Epithelial cell of proximal tubule (primary cell): ENCODE data around the gene FSIP1. TPM values are rescaled to one million over a fixed set of nuclear protein-coding genes. Genes with fewer than 3 reads are reported as not detected.
A peak's percentile ranks its signal among the peaks of the same experiment; 100 is the strongest.

Experiments used
- DNase-seq: peaks from one replicate; pipeline ENCODE4 v3.0.0-alpha.2; 2011; ENCODE audit warnings: low read depth
- H3K4me3 ChIP-seq: 2 replicates; pipeline ENCODE4 v1.5.1; 2011; ENCODE audit warnings: low read depth, mild to moderate bottlenecking, low read length
- total RNA-seq: library from RNA; depleted of rRNA; stranded (reverse); fragments of >200 nt; gene quantifications from 2 replicates; pipeline ENCODE4 v1.2.3, GENCODE V29; 2015
- TF ChIP-seq, protein P1 (sequence below): conservative IDR thresholded peaks from 2 replicates; pipeline ENCODE4 v1.5.1; 2012; ENCODE audit warnings: low read depth, mild to moderate bottlenecking, low read length

The FSIP1 gene
- 1.2 and 1.3 TPM in 2 replicates for total RNA-seq

DNA sequence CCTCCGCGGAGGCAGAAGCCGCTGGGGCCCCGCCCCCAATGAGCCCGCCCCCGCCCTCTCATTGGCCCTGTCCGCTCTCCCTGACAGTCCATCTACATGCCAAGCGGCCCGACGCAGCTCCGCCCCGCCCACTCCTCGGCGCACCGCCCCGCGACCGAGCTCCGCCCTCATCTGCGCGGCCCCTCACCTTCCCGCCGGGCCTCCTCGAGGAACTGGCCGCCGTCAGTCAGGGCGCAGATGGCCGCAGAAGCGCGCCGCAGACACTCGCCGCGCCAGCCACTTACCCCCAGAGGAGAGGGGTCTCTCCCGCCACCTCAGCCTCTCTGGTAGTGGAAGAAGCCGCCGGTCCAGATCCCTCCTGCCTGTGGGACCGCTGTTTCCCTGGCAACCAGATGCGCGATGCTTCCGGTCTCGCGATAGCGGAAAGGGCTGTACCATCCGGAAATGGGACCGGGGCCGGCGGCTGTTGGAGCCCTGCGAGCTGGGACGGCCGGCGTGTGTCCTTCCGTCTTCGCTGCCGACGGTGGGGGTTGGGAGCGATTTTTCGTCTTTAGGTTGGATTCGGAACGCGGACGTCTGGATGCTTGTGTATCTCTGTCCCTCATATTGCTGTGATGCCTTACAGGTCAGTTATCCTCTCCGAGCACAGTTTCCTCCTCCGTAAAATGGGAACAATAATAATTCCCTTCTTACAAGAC lies at the start of gene FSIP1:
TSS of gene FSIP1 (minus strand) at position 401 of the 698 bp plus-strand sequence. CDS start 6,317 bp downstream, outside the sequence.
- no peak for DNase-seq
- TF ChIP-seq, protein P1, sequence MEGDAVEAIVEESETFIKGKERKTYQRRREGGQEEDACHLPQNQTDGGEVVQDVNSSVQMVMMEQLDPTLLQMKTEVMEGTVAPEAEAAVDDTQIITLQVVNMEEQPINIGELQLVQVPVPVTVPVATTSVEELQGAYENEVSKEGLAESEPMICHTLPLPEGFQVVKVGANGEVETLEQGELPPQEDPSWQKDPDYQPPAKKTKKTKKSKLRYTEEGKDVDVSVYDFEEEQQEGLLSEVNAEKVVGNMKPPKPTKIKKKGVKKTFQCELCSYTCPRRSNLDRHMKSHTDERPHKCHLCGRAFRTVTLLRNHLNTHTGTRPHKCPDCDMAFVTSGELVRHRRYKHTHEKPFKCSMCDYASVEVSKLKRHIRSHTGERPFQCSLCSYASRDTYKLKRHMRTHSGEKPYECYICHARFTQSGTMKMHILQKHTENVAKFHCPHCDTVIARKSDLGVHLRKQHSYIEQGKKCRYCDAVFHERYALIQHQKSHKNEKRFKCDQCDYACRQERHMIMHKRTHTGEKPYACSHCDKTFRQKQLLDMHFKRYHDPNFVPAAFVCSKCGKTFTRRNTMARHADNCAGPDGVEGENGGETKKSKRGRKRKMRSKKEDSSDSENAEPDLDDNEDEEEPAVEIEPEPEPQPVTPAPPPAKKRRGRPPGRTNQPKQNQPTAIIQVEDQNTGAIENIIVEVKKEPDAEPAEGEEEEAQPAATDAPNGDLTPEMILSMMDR: no peak
- peak within 1 kb of the TSS; percentile 75 for H3K4me3 ChIP-seq

DNA sequence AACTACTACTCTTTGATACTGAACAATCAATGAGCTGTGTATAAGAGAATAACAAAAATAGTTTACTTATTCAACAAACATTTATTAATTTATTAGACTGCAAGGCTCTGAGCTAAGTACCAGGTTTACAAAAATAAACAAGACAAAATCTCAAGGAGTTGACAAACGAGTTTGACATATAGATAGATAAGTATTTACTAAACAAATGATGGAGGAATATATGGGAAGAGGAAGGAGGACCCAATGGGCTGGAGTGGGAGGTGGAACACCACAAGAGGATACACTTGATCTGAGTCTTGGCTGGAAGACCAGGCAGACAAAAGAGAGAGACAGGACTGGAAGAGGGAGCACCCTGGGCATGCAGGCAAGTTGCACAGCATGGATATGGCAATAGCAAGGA lies 47.5 kb upstream of the FSIP1 start:
- no peak for DNase-seq
- TF ChIP-seq, protein P1: no peak
- H3K4me3 ChIP-seq: no peak overlapping the region

DNA sequence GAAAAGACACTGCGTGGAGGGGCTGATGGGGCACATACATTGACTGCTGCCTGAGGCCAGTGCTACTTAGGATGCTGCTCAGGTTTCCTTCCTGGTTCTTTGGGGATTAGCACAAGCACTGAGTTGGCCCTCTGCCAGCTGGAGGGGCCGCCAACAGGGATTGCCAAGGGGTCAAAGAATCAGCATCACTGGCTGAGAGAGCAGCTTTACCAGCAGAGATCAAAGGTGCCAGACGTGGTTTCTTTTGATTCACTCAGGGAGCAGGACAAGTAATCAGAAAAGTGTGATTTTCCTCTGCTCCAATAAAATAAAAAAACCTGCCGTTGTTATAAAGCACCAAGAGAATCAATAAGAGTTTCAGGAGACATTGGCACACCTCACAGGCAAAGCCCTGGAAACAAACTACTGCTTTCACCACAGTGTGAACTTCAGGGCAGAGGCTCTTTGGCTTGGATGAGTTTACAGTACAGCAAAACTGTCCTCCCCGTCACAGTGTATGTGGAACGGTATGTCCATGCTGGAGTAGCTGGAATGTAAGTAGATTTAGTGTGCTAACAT lies 45.8 kb upstream of the FSIP1 start:
- DNase-seq: no peak
- H3K4me3 ChIP-seq: no peak overlapping the region
- TF ChIP-seq, protein P1: no peak

DNA sequence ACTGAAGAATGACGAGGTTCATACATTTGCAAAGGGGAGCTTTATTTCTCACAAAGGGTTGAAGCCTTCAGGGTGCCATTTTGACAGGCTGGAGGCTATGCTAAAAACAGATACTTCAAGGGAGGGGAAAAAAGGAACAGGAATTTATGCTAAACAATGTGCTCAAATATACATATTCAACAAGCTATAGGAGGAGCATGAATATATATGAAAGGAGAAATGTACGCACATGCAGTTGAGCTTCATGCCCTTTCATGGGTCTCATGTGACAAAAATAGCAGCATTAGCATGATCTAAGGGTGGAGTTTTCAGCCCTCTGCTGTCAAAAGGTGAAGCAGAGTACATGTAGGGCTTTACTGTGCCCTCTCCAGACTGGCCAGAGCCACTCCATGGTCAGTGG lies 44.3 kb upstream of the FSIP1 start:
- no peak for DNase-seq
- TF ChIP-seq, protein P1: no peak

DNA sequence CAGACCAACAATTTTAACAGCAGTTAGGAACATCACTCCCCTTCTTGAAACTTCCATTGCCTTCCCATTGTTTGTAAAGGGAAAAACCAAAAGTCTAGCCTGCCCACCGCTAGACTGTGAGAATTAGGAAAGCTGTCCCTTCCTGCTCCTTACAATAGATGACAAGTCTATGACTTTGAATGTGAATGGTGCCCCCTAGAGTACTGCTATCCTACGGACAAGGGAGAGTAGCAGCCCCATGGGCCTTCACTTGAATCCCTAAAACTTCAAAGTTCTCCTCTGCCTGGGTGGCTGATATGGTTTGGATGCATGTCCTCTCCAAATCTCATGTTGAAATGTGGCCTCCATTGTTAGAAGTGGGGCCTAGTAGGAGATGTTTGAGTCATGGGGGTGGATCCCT lies 41.0 kb upstream of the FSIP1 start:
- TF ChIP-seq, protein P1: no peak
- no peak overlapping the region for H3K4me3 ChIP-seq
- no peak for DNase-seq

More for the DNA sequence above, 44.3 kb upstream of the FSIP1 start:
- H3K4me3 ChIP-seq: no peak overlapping the region

- DNase-seq: no peak
- TF ChIP-seq, protein P1: no peak
- no peak overlapping the region for H3K4me3 ChIP-seq
These were observed 37.5 kb upstream of the FSIP1 start for GRCh38 chr15:39820050-39820602.
